ENCODE data around the gene LMO4.

- TF ChIP-seq, protein P1, sequence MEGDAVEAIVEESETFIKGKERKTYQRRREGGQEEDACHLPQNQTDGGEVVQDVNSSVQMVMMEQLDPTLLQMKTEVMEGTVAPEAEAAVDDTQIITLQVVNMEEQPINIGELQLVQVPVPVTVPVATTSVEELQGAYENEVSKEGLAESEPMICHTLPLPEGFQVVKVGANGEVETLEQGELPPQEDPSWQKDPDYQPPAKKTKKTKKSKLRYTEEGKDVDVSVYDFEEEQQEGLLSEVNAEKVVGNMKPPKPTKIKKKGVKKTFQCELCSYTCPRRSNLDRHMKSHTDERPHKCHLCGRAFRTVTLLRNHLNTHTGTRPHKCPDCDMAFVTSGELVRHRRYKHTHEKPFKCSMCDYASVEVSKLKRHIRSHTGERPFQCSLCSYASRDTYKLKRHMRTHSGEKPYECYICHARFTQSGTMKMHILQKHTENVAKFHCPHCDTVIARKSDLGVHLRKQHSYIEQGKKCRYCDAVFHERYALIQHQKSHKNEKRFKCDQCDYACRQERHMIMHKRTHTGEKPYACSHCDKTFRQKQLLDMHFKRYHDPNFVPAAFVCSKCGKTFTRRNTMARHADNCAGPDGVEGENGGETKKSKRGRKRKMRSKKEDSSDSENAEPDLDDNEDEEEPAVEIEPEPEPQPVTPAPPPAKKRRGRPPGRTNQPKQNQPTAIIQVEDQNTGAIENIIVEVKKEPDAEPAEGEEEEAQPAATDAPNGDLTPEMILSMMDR (IDR thresholded peaks at IDR 0.05; ENCODE audit: low read length) = no peak
- TF ChIP-seq EZH2 (optimal IDR thresholded peaks at IDR 0.05; ENCODE audit: low read depth, low read length) = no peak
Observed at GRCh38 chr1:87279536-87279875, 49.2 kb upstream of the LMO4 start.

All from MM.1S (cell line).